ENCODE results near the gene ZNF606. TPM values are rescaled to one million over a fixed set of nuclear protein-coding genes. Genes with fewer than 3 reads are reported as not detected.

Gene ZNF606
- total and polyA plus RNA-seq, 9 of the 15 experiments (the other 6 are each of a cell fraction or from before 2014, with no cell fraction given): 0.03 to 0.98 (median 0.28) TPM

- TF ChIP-seq ZBTB40 (IDR thresholded peaks at IDR 0.05): peak; percentile 55; the same call in 1 of the 2 replicates
- no peak for TF ChIP-seq ZBTB40 (CRISPR knock-in tag; IDR thresholded peaks at IDR 0.05)
- no peak for TF ChIP-seq TSHZ1 (CRISPR knock-in tag; IDR thresholded peaks at IDR 0.05)
- no peak for TF ChIP-seq ZBTB26 (CRISPR knock-in tag; IDR thresholded peaks at IDR 0.05)
- no peak for TF ChIP-seq ZNF398 (CRISPR knock-in tag; IDR thresholded peaks at IDR 0.05)
- no peak for TF ChIP-seq ZBTB49 (CRISPR knock-in tag; IDR thresholded peaks at IDR 0.05; ENCODE audit: borderline replicate concordance)
- TF ChIP-seq KHSRP (IDR thresholded peaks at IDR 0.05): no peak
Measured at GRCh38 chr19:58002384-58003173, at the start of gene ZNF606 (continued).
